ENCODE results near the gene ZBTB7C. TPM values are rescaled to one million over a fixed set of nuclear protein-coding genes. Genes with fewer than 3 reads are reported as not detected.

Gene ZBTB7C
- total RNA-seq, 2 experiments from 2014 or later: not detected

DNA sequence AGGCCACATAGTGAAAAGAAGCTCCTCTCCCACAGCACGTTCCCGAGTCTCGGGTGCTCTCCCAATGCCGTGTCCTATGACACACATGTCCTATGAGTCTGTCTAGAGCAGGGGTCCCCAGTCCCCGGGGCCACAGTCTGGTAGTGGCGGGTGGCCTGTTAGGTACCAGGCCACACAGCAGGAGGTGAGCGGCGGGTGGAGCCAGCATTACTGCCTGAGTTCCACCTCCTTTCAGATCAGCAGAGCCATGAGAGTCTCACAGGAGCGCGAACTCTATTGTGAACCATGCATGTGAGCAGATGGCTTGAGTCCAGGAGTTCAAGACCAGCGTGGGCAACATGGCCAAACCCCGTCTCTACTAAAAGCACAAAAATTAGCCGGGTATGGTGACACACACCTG lies 112.6 kb downstream of the ZBTB7C start:
- Histone ChIP-seq H3K9me3 (ENCODE audit: low read length) (no peaks in the 10 kb centered on the region), H3K27ac (ENCODE audit: low read depth, low read length, poor library complexity, severe bottlenecking) (no peak overlapping the region), H3K4me1 (ENCODE audit: insufficient read depth, low read length, poor library complexity, severe bottlenecking) (no peaks in the 10 kb centered on the region), H3K4me3 (ENCODE audit: low read depth, low read length, poor library complexity, severe bottlenecking) (no peak overlapping the region), H3K79me2 (ENCODE audit: insufficient read depth, low read depth, low read length) (no peaks in the 10 kb centered on the region), H2AFZ (ENCODE audit: low read length) (no peak overlapping the region), H3K36me3 (ENCODE audit: insufficient read depth, low read length) (no peaks in the 10 kb centered on the region), H3K9me2 (ENCODE audit: insufficient read depth, low read length) (no peaks in the 10 kb centered on the region), H4K20me1 (ENCODE audit: insufficient read depth, low read length) (no peaks in the 10 kb centered on the region), H3K4me2 (ENCODE audit: low read length) (no peak overlapping the region)
- no TSS peak for BruUV-seq (replicated peaks)
- CTCF ChIA-PET (ENCODE audit: unreplicated experiment): no interaction called here
- POLR2A ChIA-PET: interaction anchor here (0.6 kb wide), 1 partner anchor 339 kb away, joined by 3 read pairs; no protein-coding TSS in a partner anchor
- no peak for DNase-seq (ENCODE audit: low spot score)
- intact Hi-C loops (cut with micrococcal nuclease; ENCODE audit: unreplicated experiment): no loop called here
- TF ChIP-seq, protein P1, sequence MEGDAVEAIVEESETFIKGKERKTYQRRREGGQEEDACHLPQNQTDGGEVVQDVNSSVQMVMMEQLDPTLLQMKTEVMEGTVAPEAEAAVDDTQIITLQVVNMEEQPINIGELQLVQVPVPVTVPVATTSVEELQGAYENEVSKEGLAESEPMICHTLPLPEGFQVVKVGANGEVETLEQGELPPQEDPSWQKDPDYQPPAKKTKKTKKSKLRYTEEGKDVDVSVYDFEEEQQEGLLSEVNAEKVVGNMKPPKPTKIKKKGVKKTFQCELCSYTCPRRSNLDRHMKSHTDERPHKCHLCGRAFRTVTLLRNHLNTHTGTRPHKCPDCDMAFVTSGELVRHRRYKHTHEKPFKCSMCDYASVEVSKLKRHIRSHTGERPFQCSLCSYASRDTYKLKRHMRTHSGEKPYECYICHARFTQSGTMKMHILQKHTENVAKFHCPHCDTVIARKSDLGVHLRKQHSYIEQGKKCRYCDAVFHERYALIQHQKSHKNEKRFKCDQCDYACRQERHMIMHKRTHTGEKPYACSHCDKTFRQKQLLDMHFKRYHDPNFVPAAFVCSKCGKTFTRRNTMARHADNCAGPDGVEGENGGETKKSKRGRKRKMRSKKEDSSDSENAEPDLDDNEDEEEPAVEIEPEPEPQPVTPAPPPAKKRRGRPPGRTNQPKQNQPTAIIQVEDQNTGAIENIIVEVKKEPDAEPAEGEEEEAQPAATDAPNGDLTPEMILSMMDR (conservative IDR thresholded peaks at IDR 0.05; ENCODE audit: low read length): no peak
- TF ChIP-seq EZH2phosphoT487 (IDR thresholded peaks at IDR 0.05; ENCODE audit: borderline replicate concordance, low read depth, low read length): no peak

DNA sequence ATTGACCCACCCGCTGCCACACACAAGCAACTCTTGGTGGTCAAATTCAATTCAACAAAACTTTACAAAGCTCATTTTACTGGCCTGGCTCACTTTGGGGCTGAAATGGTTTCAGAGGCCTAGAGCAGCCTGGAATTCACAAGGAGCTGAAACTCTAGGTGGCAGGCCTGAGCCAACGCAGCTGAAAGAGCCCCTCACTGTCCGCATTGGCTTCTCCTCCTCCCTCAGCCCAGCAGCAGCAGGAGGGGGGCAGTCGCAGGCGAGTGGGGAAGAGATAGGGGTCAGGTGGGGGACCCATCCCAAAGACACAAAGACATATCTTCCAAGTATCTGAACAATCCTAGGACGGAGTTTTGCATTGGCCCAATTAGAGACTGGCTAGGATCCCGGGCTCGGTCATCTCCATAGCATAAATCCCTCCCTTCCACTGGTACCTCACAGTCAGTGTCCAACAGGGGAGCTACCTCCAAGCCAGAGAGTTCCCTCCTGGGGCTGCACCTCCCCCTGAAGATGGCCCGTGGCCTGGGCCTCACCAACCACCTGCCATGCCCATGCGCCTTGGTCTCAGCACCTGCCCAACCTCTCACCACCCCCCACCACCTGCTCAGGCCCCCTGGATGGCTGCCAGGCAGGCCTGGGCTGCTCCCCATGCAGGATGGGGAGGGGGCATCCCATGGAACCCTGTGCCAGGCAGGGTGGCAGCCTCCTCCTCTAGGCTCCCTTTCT lies 113.4 kb downstream of the ZBTB7C start:
- H3K4me2 ChIP-seq (ENCODE audit: low read length): no peak overlapping the region
- no peaks in the 10 kb centered on the region for H3K36me3 ChIP-seq (ENCODE audit: insufficient read depth, low read length)
- no peaks in the 10 kb centered on the region for H3K79me2 ChIP-seq (ENCODE audit: insufficient read depth, low read depth, low read length)
- no peaks in the 10 kb centered on the region for H3K4me1 ChIP-seq (ENCODE audit: insufficient read depth, low read length, poor library complexity, severe bottlenecking)
- H3K9me3 ChIP-seq (ENCODE audit: low read length): no peaks in the 10 kb centered on the region
- BruUV-seq (replicated peaks): no TSS peak
- no peaks in the 10 kb centered on the region for H3K9me2 ChIP-seq (ENCODE audit: insufficient read depth, low read length)
- POLR2A ChIA-PET: interaction anchor here (0.6 kb wide), 1 partner anchor 338 kb away, joined by 3 read pairs; no protein-coding TSS in a partner anchor
- TF ChIP-seq, protein P1 (conservative IDR thresholded peaks at IDR 0.05; ENCODE audit: low read length): no peak
- TF ChIP-seq EZH2phosphoT487 (IDR thresholded peaks at IDR 0.05; ENCODE audit: borderline replicate concordance, low read depth, low read length): no peak
- H4K20me1 ChIP-seq (ENCODE audit: insufficient read depth, low read length): no peaks in the 10 kb centered on the region
- DNase-seq (ENCODE audit: low spot score): no peak
- H3K4me3 ChIP-seq (ENCODE audit: low read depth, low read length, poor library complexity, severe bottlenecking): no peak overlapping the region
- intact Hi-C loops (cut with micrococcal nuclease; ENCODE audit: unreplicated experiment): no loop called here
- no peak overlapping the region for H2AFZ ChIP-seq (ENCODE audit: low read length)
- H3K27ac ChIP-seq (ENCODE audit: low read depth, low read length, poor library complexity, severe bottlenecking): no peak overlapping the region
- CTCF ChIA-PET (ENCODE audit: unreplicated experiment): no interaction called here

DNA sequence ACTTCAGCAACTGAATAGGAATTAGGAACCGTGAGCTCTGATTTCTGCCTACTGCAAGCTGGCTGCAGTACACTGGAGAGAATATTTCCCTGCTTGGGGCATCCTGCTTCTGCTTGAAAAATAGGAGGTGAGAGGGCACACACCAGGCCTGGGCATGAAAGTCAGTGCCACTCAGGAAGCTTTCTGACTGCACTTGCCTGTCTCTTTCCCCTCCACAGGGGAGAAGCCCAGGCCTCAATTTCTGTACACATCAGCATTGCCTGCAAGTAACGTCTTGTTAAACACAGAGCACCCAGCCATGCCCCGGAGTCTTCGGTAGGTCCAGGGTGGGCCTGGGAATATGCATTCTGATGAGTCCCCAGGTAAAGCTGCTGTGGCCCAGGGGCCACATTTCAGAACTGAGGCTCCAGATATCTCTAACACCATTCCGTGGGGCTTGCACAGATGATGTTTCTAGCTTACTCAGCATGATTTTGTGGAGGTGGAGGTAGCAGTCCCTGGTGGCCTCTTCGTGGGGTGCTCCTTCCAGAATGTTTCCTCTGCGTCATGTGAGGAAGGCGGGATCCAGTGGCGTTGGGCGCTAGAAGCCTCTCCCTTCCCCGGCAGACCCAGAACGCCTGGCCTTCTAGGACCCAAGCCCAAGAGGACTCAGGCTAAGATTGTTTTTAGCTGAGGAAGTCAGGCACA lies 114.1 kb downstream of the ZBTB7C start:
- H3K9me2 ChIP-seq (ENCODE audit: insufficient read depth, low read length): no peaks in the 10 kb centered on the region
- no peak overlapping the region for H3K4me2 ChIP-seq (ENCODE audit: low read length)
- BruUV-seq (replicated peaks): no TSS peak
- H2AFZ ChIP-seq (ENCODE audit: low read length): no peak overlapping the region
- H3K79me2 ChIP-seq (ENCODE audit: insufficient read depth, low read depth, low read length): no peaks in the 10 kb centered on the region
- ChIA-PET CTCF (ENCODE audit: unreplicated experiment) (no interaction called here), POLR2A (no interaction called here)
- H3K36me3 ChIP-seq (ENCODE audit: insufficient read depth, low read length): no peaks in the 10 kb centered on the region
- no peak for DNase-seq (ENCODE audit: low spot score)
- no peak overlapping the region for H3K27ac ChIP-seq (ENCODE audit: low read depth, low read length, poor library complexity, severe bottlenecking)
- no peaks in the 10 kb centered on the region for H4K20me1 ChIP-seq (ENCODE audit: insufficient read depth, low read length)
- intact Hi-C loops (cut with micrococcal nuclease; ENCODE audit: unreplicated experiment): no loop called here
- no peak for TF ChIP-seq EZH2phosphoT487 (IDR thresholded peaks at IDR 0.05; ENCODE audit: borderline replicate concordance, low read depth, low read length)
- TF ChIP-seq, protein P1 (conservative IDR thresholded peaks at IDR 0.05; ENCODE audit: low read length): no peak
- H3K4me3 ChIP-seq (ENCODE audit: low read depth, low read length, poor library complexity, severe bottlenecking): no peak overlapping the region
- no peaks in the 10 kb centered on the region for H3K9me3 ChIP-seq (ENCODE audit: low read length)
- H3K4me1 ChIP-seq (ENCODE audit: insufficient read depth, low read length, poor library complexity, severe bottlenecking): no peaks in the 10 kb centered on the region

Measured in OCI-LY7 (cell line).